DMS53 treated with DMSO at 0.1 percent for 48 hours (cell line): ENCODE data around the gene TNP2.

ENCODE experiments used
- DNase-seq: peaks from one replicate; lab custom pipeline; 2025; ENCODE audit not compliant: unreplicated experiment; lab: John Stamatoyannopoulos, UW

TNP2 gene

DNA sequence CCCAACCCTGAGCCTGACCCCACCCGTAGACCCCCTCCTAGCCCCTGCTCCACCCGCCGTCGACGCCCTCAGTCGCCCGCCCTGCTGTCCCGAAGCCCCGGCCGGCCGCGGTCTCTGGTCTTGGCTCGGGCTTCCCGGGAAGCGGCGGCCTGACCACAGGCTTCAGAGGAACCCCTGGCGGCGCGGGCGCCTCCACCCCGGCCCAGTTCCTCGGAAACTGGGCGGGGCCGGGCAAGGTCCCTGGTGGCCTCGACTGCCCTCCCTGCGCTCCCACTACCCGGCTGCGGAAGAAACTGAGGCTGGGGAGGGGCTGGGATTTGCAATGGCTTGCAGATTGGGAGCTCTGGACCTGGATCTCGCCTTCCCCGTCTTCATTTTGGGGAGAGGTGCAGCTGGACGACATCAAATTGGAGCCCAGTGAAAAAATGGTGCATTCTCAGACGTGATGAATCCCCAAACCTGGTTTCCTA, 12.4 kb downstream of the TNP2 start:
- DNase-seq = no peak

DNA sequence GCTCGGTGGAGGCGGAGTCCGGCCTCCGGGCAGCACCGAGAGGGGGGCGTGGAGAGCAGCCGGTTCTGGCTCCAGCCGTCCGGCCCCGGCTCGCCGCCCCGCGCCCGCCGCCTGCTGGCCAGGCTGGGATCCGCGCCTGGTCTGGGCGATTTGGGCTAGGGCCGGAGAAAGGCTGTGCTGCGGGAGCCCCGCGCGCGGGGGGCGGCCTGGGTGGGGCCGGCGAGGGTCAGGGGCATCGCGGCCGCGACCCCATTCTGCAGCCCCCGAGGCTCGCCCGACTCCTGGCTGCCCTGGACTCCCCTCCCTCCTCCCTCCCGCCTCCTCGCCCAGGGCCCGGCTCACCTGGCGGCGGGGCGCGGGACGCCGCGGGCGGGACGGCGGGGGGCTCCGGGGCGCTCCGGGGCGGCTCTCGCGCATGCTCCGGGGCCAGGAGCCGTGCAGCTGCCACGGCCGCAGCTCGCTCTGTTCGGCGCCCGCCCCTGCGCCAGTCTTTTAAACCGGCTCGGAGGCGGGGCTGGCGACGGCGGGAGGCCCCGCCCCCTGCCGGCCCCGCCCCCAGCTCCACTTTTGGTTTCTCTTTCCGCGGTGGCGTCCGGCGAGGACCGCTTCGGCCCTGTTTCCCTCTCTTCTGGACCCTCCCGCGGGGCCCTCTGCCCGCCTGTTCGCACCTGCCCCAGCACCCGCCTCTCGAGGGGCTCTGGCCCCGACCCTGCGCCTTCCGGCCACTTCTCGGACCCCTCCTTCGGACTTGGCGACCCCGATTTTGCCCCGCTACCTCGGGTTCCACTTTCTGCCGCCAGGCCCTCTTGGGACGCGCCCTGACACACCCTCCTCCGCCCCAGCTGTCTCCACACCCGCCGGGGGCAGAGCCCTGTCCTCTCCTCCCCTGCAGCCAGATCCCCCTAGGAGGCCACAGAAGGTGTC, 13.1 kb downstream of the TNP2 start, which contains the start of gene SOCS1:
SOCS1 (minus strand) TSS at position 468 of the 924 bp plus-strand sequence. CDS start 726 bp downstream, outside the sequence.
- DNase-seq = peak; percentile 59

DNA sequence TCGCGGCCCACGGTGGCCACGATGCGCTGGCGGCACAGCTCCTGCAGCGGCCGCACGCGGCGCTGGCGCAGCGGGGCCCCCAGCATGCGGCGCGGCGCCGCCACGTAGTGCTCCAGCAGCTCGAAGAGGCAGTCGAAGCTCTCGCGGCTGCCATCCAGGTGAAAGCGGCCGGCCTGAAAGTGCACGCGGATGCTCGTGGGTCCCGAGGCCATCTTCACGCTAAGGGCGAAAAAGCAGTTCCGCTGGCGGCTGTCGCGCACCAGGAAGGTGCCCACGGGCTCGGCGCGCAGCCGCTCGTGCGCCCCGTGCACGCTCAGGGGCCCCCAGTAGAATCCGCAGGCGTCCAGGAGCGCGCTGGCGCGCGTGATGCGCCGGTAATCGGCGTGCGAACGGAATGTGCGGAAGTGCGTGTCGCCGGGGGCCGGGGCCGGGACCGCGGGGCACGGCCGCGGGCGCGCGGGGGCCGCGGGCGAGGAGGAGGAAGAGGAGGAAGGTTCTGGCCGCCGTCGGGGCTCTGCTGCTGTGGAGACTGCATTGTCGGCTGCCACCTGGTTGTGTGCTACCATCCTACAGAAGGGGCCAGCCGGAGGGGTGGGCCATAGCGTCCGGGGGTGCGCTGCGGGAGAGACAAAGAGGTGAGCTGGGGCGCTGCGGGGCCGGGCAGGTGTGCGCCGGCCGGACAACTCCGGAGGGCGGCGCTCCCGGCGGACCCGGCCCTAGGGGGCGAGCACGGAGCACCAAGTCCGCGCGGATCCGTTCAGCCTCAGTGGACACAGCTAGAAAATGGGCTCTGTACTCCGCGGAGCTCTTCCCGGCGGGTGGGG, 14.0 kb downstream of the TNP2 start:
- no peak for DNase-seq

DNA sequence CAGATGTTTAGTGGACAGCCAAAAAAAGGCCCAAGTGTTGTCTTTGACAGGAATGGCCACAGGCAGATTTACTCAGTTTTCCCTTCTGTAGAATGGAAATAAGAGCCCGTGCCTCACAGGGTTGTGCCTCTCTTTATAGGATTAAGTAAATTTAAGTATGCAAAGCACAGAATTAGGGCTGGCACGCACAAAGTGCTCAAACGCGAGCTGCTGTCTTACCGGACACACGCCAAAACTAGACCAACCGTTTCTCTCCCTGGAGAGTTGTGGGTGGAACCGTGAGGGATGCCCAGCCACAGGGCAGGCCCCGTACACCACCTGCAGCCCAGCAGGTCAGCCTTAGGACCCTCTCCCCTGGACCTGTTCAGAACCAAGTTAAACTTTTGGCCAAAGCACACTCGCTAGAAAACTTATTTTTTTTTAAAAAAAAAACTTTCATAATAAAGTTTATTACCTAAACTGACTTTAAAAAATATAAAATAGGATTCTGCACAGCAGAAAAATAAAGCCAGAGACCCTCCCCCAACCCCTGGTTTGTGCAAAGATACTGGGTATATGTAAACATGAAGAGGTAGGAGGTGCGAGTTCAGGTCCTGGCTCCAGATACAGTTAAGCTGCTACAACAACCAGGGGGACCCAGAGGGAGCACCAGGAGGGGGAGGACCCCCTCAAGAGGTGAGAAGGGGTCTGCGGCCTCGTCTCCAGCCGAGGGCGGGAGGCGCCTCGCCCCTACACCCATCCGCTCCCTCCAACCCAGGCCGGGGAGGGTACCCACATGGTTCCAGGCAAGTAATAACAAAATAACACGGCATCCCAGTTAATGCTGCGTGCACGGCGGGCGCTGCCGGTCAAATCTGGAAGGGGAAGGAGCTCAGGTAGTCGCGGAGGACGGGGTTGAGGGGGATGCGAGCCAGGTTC, 14.9 kb downstream of the TNP2 start:
- no peak for DNase-seq

DNA sequence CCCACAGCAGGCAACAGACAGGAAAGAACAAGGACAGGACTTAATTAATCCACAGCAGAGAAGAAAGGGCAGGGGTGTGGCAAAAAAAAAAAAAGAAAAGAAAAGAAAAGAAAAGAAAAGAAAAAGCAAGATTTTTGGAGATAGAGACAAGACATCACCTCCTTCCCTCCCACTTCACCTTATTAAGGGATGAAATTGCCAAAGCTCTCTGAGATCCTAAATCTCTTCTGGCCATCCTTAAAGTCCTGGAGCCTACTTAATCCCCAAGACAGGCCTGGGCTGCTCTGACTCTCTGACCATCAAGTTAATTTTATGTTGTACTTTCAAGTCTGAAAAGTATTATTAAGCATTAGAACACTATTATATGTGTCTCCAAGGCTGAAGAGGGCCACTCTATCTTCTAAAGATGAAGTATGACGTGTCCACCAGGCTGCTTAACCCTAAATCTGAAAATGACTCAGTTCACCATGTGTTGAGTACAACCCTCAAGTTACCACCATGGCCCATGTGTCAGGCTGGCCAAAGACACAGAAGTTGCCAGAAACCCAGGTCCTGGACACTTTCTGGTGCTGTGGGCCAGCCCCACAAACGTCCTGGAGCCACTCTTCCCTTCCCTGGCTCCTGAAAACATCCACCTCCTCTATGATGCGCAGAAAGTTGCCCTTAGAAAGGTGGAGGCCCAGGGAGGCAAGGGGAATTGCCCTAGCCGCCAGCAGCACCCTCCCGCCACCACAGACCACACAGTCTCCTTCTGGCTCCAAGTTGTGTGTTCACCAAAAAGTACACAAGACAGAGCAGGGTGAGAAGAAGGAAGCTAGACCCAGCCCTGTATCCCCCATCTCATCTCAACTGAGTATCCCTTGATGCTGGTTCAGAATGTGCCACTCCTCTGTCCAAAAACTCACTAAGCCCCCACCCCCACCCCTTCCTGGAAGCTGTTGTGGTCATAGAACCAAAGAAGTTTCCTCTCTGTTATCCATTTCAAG, 15.8 kb downstream of the TNP2 start:
- DNase-seq = no peak

DNA sequence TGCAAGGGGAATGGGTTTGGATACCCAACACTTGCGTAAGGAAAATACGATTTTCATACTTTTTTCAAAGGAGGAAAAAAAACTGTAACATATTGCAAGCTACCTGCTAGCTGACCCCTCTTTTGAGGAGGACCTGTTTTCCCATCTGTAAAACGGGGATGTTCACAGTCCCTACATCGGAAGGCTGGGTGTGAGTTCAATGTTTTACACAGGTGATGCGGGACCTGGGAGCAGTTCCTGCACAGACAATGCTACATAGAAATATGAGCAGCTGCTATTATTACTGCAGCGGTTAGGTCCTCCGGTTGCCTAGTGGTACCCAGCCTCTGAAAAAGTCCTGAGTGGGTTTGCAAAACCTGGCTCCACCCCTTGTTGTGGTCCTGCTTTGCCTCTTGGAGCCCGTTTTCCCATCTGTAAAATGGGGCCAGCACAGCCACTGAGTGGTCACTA, 16.6 kb downstream of the TNP2 start:
- no peak for DNase-seq

DNA sequence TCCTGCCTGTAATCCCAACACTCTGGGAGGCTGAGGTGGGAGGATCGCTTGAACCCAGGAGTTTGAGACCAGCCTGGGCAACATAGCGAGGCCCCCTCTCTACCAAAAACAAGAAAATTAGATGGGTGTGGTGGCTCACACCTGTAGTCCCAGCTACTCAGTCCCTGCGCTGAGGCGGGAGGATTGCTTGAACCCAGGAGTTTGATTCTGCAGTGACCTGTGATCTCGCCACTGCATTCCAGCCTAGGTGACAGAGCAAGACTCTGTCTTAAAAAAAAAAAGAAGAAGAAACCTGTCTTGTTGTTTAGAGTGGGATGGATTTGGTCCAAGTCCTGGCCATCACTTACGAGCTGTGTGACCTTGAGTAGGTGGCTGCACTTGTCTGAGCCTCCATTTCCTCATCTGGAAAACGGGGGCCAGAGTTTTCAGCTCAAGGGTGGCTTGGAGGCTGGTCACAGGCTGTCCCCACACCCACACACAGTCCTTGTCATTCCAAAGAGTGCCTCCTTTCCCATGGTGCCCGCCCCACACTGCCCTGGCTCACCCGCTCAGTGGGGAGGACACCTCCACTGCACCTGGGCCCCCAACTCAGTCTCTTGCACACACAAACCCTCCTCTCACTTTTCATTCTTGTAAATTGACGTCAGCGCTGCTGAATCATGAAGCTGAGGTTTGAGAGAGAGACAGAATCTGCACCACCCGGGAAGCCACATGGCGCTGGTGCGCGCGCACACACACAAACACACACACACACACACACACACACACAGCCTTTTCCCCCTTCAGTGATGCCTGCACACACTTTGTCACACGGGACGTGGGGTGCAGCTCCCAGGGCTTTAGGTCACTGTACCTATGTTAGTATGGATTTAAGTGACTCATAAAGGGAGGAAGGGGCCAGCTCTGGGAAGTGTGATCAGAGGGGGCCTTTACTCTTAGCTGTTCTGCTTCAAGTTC, 17.3 kb downstream of the TNP2 start:
- DNase-seq = no peak

DNA sequence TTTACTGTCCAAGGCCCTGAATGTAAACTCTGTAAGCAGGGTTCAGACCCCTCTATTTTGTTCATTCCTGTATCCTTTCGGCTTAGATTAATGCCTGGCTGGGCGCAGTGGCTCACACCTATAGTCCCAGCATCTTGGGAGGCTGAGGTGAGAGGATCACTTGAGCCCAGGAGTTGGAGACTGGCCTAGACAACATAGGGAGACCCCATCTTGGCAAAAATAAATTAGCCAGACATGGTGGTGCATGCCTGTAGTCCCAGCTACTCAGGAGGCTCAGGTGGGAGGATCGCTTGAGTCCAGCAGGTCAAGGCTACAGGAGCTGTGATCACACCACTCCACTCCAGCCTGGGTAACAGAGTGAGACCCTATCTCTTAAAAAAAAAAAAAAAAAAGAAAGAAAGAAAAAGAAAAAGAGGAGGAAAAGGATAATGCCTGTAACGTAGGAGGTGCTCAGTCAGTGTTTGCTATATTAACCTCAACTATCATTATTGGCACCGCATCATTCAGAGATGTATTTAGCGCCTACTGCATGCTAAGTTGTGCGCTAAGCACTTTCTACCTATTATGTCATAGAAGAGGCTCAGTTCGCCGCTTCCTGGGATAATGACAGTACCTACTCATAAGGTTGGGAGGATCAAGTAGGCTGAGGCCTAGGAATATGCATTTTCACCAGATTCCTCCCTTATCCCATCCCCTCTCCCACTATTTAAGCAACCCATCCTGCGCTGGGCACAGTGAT, 18.2 kb downstream of the TNP2 start:
- no peak for DNase-seq

DNA sequence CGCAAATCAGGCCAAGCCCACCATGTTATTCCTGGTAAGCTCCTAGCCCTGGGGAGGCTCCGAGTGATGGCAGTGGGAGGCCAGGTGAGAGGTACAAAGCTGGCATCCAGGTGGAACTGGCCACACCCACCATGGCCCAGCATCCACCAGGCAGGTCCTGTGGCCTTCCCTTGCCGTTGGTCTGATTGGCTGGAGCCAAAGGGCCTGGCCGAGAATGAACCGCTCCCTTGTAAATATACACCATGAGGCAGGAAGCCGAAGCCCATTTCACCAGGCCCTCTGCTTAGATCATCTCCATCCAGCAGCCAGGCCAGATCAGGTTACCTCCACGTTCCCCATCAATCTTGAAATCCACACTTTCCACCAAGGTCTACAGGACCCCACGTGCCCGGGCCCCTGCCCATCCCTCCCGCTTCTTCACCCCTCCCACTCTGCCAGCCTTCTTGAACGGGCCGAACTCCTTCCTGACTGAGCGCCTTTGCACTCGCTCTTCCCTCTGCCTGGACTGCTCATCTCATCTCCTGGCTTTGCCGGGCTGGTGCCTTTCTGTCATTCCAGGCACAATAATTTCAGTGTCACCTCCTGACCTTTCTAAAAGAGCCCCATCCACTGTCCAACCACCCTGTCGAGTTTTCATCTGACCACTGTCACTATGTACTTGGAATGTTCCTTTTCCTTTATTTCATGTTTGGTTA, 18.9 kb downstream of the TNP2 start:
- no peak for DNase-seq

DNA sequence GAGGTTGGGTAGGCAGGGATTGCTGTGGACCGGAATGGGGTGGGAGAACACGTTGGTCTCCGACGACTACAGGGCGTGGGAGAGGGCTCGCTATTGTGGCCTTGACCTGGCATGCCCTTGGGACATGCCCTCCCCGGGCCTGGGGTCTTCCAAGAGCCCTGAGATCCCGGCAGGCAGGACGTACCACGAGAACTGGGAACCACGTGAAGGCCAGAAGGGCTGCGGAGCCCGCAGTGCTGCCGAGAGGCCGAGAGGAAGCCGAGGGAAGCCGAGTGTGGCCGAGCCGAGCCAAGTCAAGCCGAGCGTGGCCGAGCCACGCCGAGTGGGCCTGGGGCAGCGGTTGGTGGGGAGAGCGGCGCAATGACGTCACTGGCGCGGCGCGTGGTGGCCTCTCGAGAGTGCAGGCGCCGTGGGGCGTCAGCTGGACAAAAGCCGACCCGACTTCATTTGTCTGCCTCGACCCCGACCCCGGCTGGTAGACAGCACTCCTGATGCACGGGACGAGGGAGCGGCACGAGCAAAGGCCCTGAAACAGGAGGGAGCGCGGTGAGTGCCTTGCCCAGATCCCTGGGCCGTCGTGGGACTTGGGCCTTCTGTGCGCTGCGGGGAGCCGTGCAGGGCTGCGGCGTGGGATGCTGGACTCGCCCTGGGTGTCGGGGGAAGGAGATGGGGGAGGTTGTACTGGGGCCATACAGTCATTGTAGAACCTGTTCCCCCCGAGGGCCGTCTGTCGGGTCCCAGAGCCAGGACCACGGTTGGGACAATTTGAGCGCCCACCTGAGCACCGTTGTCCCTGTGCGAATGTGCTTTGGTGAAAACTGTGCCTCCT, 19.7 kb downstream of the TNP2 start:
- DNase-seq = no peak

DNA sequence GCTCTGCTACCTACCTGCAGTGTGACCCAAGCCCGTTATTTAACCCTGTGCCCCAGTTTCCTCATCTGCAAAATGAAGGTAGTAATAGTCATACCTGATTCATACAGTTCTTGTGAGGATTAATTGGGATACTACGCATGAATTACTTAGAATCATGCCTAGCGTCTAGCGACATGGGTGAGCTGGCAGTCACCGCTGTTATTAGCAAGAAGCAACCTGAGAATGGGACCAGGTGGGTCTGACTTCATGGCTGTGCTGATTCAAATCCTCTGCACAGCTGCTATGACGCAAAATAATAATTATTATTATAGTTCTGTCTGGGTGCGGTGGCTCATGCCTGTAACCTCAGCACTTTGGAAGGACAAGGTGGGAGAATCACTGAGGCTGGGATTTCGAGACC, 21.0 kb downstream of the TNP2 start:
- no peak for DNase-seq

DNA sequence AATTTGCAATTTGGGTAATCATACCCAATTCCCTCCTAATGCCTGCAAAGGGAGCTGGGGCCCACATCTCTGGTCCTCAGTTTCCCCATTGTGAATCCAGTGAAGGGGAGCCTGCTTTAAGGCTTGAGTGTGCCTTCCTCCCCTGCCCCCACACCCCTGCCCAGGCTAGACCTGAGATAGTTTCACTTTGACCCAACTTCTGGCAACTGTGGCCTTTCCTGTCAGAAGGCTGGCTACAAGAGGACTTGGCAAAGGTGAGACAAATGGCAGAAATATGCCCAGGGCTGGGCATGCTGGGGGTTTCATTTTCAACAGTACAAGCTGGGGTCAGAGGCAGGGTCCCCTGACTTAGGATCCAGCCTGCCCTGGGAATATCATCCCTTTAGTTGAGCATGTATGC, 23.1 kb downstream of the TNP2 start:
- DNase-seq = no peak

DNA sequence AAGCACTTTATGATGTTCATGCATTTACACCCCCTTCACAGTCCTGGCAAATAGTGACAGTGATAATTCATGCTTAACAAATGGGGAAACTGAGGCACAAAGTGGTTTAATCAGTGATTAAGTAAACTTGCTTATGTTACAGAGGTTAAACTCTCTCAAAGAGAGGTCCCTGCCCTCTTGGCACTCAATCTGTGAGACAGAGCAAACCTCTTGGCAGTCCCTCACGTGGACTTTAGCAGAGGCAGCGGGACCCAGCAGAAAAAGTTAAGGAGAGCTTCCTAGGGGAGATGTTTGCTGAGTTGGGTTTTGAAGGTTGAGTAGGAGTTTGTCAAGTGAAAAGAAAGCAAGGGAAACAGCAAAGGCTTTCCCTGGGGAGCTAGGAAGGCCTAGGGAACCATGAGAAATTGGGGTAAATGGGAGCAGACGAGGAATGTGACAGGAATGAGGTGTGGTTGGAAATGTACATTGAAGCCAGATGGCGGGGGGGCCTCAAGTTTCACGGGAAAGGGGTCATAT, 23.8 kb downstream of the TNP2 start:
- no peak for DNase-seq

DNA sequence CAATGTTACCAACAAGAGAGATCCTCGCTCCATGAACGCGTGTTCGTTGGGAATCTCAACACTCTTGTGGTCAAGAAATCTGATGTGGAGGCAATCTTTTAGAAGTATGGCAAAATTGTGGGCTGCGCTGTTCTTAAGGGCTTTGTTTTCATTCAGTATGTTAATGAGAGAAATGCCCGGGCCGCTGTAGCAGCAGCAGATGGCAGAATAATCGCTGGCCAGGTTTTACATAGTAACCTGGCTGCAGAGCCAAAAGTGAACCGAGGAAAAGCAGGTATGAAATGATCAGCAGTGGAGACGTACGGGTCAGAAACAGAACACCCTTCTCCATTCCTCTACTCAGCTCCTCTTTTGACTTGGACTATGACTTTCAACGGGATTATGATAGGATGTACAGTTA, 26.5 kb downstream of the TNP2 start:
- no peak for DNase-seq

DNA sequence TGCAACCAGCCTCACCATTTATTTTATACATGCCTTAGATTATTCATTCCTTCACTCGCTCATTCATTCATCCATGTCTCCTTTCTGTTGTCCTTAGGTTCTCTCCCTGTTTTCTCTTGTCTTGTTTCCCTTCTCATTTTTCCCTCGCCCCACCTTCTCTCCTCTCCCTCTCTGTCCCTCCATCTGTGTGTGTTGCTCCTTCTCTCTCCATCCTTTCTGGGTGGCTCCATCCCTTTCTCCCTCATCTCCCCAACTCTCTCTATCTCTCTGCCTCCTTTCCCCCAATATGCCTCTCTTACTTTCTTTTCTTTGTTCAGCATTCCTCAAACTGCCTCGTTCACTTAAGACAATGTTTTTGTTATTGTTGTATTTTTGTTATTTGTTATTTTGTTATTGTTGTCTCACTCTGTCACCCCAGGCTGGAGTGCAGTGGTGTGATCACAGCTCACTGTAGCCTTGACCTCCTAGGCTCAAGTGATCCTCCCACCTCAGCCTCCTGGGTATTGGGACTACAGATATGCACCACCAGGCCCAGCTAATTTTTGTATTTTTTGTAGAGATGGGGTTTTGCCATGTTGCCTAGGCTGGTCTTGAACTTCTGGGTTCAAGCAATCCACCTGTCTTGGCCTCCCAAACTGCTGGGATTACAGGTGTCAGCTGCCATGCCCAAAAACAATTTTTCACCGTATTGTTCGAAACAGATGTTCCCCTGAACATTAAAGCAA, 27.5 kb downstream of the TNP2 start:
- no peak for DNase-seq
